GM19099 (cell line): Measurements from ENCODE around the gene PLEKHA6.

Experiments used
- POLR2A ChIP-seq: IDR thresholded peaks from 3 replicates; pipeline ENCODE4 v1.6.1; 2011; ENCODE audit warnings: low read depth; ENCODE audit not compliant: insufficient read length; ENCODE audit errors: extremely low read depth

Gene PLEKHA6

GRCh38 chr1:204359474-204360255 is at the start of gene PLEKHA6:
Gene PLEKHA6, minus strand, starts transcription at chr1:204359929. Its CDS starts 86,202 bp downstream, at chr1:204273727.
- no peak for TF ChIP-seq POLR2A

- TF ChIP-seq POLR2A, result no peak
These were observed 49.4 kb upstream of the PLEKHA6 start for GRCh38 chr1:204409123-204409522.

GRCh38 chr1:204408602-204409001 is 48.9 kb upstream of the PLEKHA6 start:
- TF ChIP-seq POLR2A, result no peak

- TF ChIP-seq POLR2A, result no peak
These were observed 48.4 kb upstream of the PLEKHA6 start for GRCh38 chr1:204408074-204408507.

GRCh38 chr1:204407295-204407971 is 47.7 kb upstream of the PLEKHA6 start:
- no peak for TF ChIP-seq POLR2A

GRCh38 chr1:204406621-204407020 is 46.9 kb upstream of the PLEKHA6 start:
- no peak for TF ChIP-seq POLR2A

GRCh38 chr1:204405988-204406387 is 46.3 kb upstream of the PLEKHA6 start:
- TF ChIP-seq POLR2A, result no peak

- no peak for TF ChIP-seq POLR2A
These were observed 44.9 kb upstream of the PLEKHA6 start for GRCh38 chr1:204404629-204405028.

- TF ChIP-seq POLR2A, result no peak
These were observed 42.7 kb upstream of the PLEKHA6 start for GRCh38 chr1:204402391-204402790.

- no peak for TF ChIP-seq POLR2A
These were observed 42.0 kb upstream of the PLEKHA6 start for GRCh38 chr1:204401730-204402129.

GRCh38 chr1:204400882-204401510 is 41.3 kb upstream of the PLEKHA6 start:
- TF ChIP-seq POLR2A, result no peak

GRCh38 chr1:204398197-204399125 is 38.7 kb upstream of the PLEKHA6 start:
- no peak for TF ChIP-seq POLR2A

GRCh38 chr1:204396015-204396583 is 36.4 kb upstream of the PLEKHA6 start:
- TF ChIP-seq POLR2A, result no peak

- no peak for TF ChIP-seq POLR2A
These were observed 31.9 kb upstream of the PLEKHA6 start for GRCh38 chr1:204391629-204392028.
